ENCODE results near the gene SSX2B. TPM values are rescaled to one million over a fixed set of nuclear protein-coding genes. Genes with fewer than 3 reads are reported as not detected.
"Not testable (repeated sequence)": the region's sequence is repeated elsewhere in the genome, so short reads cannot be mapped to it uniquely, and the experiment has no call there.

The SSX2B gene, protein sequence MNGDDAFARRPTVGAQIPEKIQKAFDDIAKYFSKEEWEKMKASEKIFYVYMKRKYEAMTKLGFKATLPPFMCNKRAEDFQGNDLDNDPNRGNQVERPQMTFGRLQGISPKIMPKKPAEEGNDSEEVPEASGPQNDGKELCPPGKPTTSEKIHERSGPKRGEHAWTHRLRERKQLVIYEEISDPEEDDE
- total RNA-seq (2016; rRNA removed; fragmentation: Illumina TruSeq; extraction: Trizol) (not detected in 2 replicates), polyA plus RNA-seq (2011; rRNA removed) (not detected in 2 replicates), polyA minus RNA-seq (2011; rRNA and poly(A)+ RNA removed; ENCODE audit: low replicate concordance) (not detected in 2 replicates), Bru-seq, nascent RNA (not detected), BruChase-seq, experiment 1, labeled RNA remaining after a 6-hour chase (not detected), BruChase-seq, experiment 2, labeled RNA remaining after a 2-hour chase (not detected)
- total RNA-seq (2016; cell fraction: cytosol; rRNA removed; fragmentation: Illumina TruSeq; extraction: Trizol; ENCODE audit: low read depth) = not detected in 2 replicates
- not detected in 2 replicates for total RNA-seq (2016; cell fraction: insoluble cytoplasmic fraction; rRNA removed; fragmentation: Illumina TruSeq; extraction: Trizol)
- total RNA-seq (2016; cell fraction: membrane; rRNA removed; fragmentation: Illumina TruSeq; extraction: Trizol) = not detected in 2 replicates
- not detected in 2 replicates for total RNA-seq (2016; cell fraction: nucleus; rRNA removed; fragmentation: Illumina TruSeq; extraction: Trizol)
- polyA plus RNA-seq (2011; cell fraction: cytosol; rRNA removed) = not detected in 2 replicates
- polyA plus RNA-seq (2011; cell fraction: nucleus; rRNA removed) = not detected in 2 replicates
- not detected in 2 replicates for polyA plus RNA-seq (2012)
- polyA plus RNA-seq (2016; cell fraction: cytosol; fragmentation: Illumina TruSeq; extraction: Trizol; ENCODE audit: low read depth) = not detected in 2 replicates
- polyA plus RNA-seq (2016; cell fraction: insoluble cytoplasmic fraction; fragmentation: Illumina TruSeq; extraction: Trizol; ENCODE audit: low read depth) = not detected in 2 replicates
- not detected in 2 replicates for polyA plus RNA-seq (2016; cell fraction: membrane; fragmentation: Illumina TruSeq; extraction: Trizol; ENCODE audit: low read depth)
- not detected in 2 replicates for polyA plus RNA-seq (2016; cell fraction: nucleus; fragmentation: Illumina TruSeq; extraction: Trizol; ENCODE audit: insufficient read depth, low read depth)
- not detected in 2 replicates for polyA minus RNA-seq (2011; cell fraction: cytosol; rRNA and poly(A)+ RNA removed)
- not detected in 2 replicates for polyA minus RNA-seq (2011; cell fraction: nucleus; rRNA and poly(A)+ RNA removed)
- long read RNA-seq, experiment 1 = 0 reads
- long read RNA-seq, experiment 2 = 0 reads

DNA sequence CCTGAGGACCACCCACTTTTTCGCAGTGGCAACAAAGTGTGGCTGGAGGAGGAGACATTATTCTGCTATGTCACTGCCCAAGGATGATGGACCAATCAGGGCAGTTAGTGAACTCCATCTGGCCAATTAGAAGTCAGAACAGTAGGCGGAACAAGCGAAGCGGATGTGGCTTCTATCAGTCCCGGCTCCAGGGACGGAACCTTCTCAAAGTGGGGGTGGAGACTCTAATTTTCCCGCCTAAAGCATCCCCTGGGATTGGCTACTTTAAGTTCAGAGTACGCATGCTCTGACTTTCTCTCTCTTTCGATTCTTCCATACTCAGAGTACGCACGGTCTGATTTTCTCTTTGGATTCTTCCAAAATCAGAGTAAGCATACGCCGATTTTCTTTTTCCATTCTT, at the start of gene SSX2B:
Gene SSX2B, plus strand, starts transcription at position 301 of the 400 bp plus-strand sequence. CDS start 1,429 bp downstream, outside the sequence.
- H2AFZ ChIP-seq (ENCODE audit: low read length); H3K36me3 ChIP-seq (replicated peaks in 1 of 2; ENCODE audit: control insufficient read depth in 1 of 2, insufficient read depth in 2 of 2, low read length in 2 of 2); H3K79me2 ChIP-seq (ENCODE audit: insufficient read depth, low read length); BruUV-seq (replicated peaks); in situ Hi-C loops (cut with HindIII; ENCODE audit: extremely low pct_ligation_motif_present, low pct_unique_long_range_greater_than_20kb); H3K4me1 ChIP-seq (ENCODE audit: insufficient read depth, low read length); FAIRE-seq; ATAC-seq; H3K9ac ChIP-seq (ENCODE audit: insufficient read depth, low read depth, low read length); H4K20me1 ChIP-seq (ENCODE audit: insufficient read depth, low read length); H3K27ac ChIP-seq (ENCODE audit: extremely low read length, insufficient read depth, low read length); DNase-seq (ENCODE audit: low spot score); intact Hi-C loops (cut with micrococcal nuclease; ENCODE audit: unreplicated experiment); H3K27me3 ChIP-seq (ENCODE audit: control insufficient read depth in 1 of 2, insufficient read depth in 2 of 2, low read length in 2 of 2); H3K9me3 ChIP-seq (ENCODE audit: low read length); H3K4me3 ChIP-seq (replicated peaks in 1 of 3; ENCODE audit: insufficient read depth in 1 of 3, low read depth in 2 of 3, low read length in 3 of 3); POLR2A ChIA-PET; H3K4me2 ChIP-seq (ENCODE audit: low read depth, low read length); CTCF ChIA-PET (ENCODE audit: low intra/inter-chr PET ratio, low total read pairs): not testable (repeated sequence)
- no CpG with 5 or more reads among the region's 13 CpGs for WGBS (ENCODE audit: low lambda C conversion rate)

DNA sequence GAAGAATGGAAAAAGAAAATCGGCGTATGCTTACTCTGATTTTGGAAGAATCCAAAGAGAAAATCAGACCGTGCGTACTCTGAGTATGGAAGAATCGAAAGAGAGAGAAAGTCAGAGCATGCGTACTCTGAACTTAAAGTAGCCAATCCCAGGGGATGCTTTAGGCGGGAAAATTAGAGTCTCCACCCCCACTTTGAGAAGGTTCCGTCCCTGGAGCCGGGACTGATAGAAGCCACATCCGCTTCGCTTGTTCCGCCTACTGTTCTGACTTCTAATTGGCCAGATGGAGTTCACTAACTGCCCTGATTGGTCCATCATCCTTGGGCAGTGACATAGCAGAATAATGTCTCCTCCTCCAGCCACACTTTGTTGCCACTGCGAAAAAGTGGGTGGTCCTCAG, 44.0 kb upstream of the SSX2B start, which contains the start of gene SSX2:
Gene SSX2, minus strand, starts transcription at position 101 of the 400 bp plus-strand sequence. CDS start 1,429 bp downstream, outside the sequence.
- H3K27ac ChIP-seq (ENCODE audit: extremely low read length, insufficient read depth, low read length); H3K9ac ChIP-seq (ENCODE audit: insufficient read depth, low read depth, low read length); H3K36me3 ChIP-seq (replicated peaks in 1 of 2; ENCODE audit: control insufficient read depth in 1 of 2, insufficient read depth in 2 of 2, low read length in 2 of 2); H3K4me2 ChIP-seq (ENCODE audit: low read depth, low read length); H3K4me3 ChIP-seq (replicated peaks in 1 of 3; ENCODE audit: insufficient read depth in 1 of 3, low read depth in 2 of 3, low read length in 3 of 3); FAIRE-seq; H3K27me3 ChIP-seq (ENCODE audit: control insufficient read depth in 1 of 2, insufficient read depth in 2 of 2, low read length in 2 of 2); DNase-seq (ENCODE audit: low spot score); CTCF ChIA-PET (ENCODE audit: low intra/inter-chr PET ratio, low total read pairs); H2AFZ ChIP-seq (ENCODE audit: low read length); H3K9me3 ChIP-seq (ENCODE audit: low read length); H3K79me2 ChIP-seq (ENCODE audit: insufficient read depth, low read length); in situ Hi-C loops (cut with HindIII; ENCODE audit: extremely low pct_ligation_motif_present, low pct_unique_long_range_greater_than_20kb); ATAC-seq; H4K20me1 ChIP-seq (ENCODE audit: insufficient read depth, low read length); H3K4me1 ChIP-seq (ENCODE audit: insufficient read depth, low read length); POLR2A ChIA-PET; BruUV-seq (replicated peaks); intact Hi-C loops (cut with micrococcal nuclease; ENCODE audit: unreplicated experiment): not testable (repeated sequence)
- no CpG with 5 or more reads among the region's 13 CpGs for WGBS (ENCODE audit: low lambda C conversion rate)

DNA sequence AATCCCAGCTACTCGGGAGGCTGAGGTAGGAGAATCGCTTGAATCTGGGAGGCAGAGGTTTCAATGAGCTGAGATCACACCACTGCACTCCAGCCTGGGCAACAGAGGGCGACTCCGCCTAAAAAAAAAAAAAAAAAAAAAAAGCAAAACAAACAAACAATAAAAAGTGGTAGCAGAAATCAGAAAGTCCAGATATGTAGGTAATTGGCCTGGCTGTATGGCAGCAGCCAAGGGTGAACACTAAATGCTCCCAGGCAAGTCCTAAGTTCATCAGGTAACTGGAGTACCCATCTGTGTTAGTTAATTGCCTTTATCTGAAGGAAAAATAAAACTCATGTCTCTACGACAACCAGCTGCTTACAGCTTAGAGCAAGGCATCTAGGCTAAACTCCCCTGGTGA, 14.9 kb downstream of the SSX2B start:
- H4K20me1 ChIP-seq (ENCODE audit: insufficient read depth, low read length); POLR2A ChIA-PET; H2AFZ ChIP-seq (ENCODE audit: low read length); H3K4me3 ChIP-seq (replicated peaks in 1 of 3; ENCODE audit: insufficient read depth in 1 of 3, low read depth in 2 of 3, low read length in 3 of 3); FAIRE-seq; DNase-seq (ENCODE audit: low spot score); H3K4me1 ChIP-seq (ENCODE audit: insufficient read depth, low read length); H3K27ac ChIP-seq (ENCODE audit: extremely low read length, insufficient read depth, low read length); ATAC-seq; BruUV-seq (replicated peaks); in situ Hi-C loops (cut with HindIII; ENCODE audit: extremely low pct_ligation_motif_present, low pct_unique_long_range_greater_than_20kb); H3K36me3 ChIP-seq (replicated peaks in 1 of 2; ENCODE audit: control insufficient read depth in 1 of 2, insufficient read depth in 2 of 2, low read length in 2 of 2); H3K9ac ChIP-seq (ENCODE audit: insufficient read depth, low read depth, low read length); H3K4me2 ChIP-seq (ENCODE audit: low read depth, low read length); H3K27me3 ChIP-seq (ENCODE audit: control insufficient read depth in 1 of 2, insufficient read depth in 2 of 2, low read length in 2 of 2); H3K9me3 ChIP-seq (ENCODE audit: low read length); intact Hi-C loops (cut with micrococcal nuclease; ENCODE audit: unreplicated experiment); H3K79me2 ChIP-seq (ENCODE audit: insufficient read depth, low read length); CTCF ChIA-PET (ENCODE audit: low intra/inter-chr PET ratio, low total read pairs): not testable (repeated sequence)
- 38% methylated on average over 2 of the region's 5 CpGs for WGBS (ENCODE audit: low lambda C conversion rate)

DNA sequence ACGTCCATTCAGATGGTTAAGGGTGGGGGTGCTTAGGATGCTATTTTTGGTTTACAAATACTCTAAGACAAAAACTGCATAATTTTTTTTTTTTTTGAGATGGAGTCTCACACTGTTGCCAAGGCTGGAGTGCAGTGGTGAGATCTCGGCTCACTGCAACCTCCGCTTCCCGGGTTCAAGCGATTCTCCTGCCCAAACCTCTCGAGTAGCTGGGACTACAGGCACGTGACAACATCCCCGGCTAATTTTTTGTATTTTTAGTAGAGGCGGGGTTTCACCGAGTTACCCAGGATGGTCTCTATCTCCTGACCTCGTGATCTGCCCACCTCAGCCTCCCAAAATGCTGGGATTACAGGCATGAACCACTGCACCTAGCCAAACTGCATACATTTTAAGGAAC, 22.5 kb downstream of the SSX2B start:
- BruUV-seq (replicated peaks); H2AFZ ChIP-seq (ENCODE audit: low read length); H3K36me3 ChIP-seq (replicated peaks in 1 of 2; ENCODE audit: control insufficient read depth in 1 of 2, insufficient read depth in 2 of 2, low read length in 2 of 2); H3K27ac ChIP-seq (ENCODE audit: extremely low read length, insufficient read depth, low read length); H3K4me3 ChIP-seq (replicated peaks in 1 of 3; ENCODE audit: insufficient read depth in 1 of 3, low read depth in 2 of 3, low read length in 3 of 3); in situ Hi-C loops (cut with HindIII; ENCODE audit: extremely low pct_ligation_motif_present, low pct_unique_long_range_greater_than_20kb); DNase-seq (ENCODE audit: low spot score); H3K4me1 ChIP-seq (ENCODE audit: insufficient read depth, low read length); H4K20me1 ChIP-seq (ENCODE audit: insufficient read depth, low read length); H3K27me3 ChIP-seq (ENCODE audit: control insufficient read depth in 1 of 2, insufficient read depth in 2 of 2, low read length in 2 of 2); CTCF ChIA-PET (ENCODE audit: low intra/inter-chr PET ratio, low total read pairs); POLR2A ChIA-PET; FAIRE-seq; ATAC-seq; H3K79me2 ChIP-seq (ENCODE audit: insufficient read depth, low read length); H3K9ac ChIP-seq (ENCODE audit: insufficient read depth, low read depth, low read length); H3K4me2 ChIP-seq (ENCODE audit: low read depth, low read length); H3K9me3 ChIP-seq (ENCODE audit: low read length); intact Hi-C loops (cut with micrococcal nuclease; ENCODE audit: unreplicated experiment): not testable (repeated sequence)
- WGBS (ENCODE audit: low lambda C conversion rate) = 13% methylated on average over 10 of the region's 11 CpGs
